Panc1 (cell line): ENCODE measurements around the gene FERMT3. TPM values are rescaled to one million over a fixed set of nuclear protein-coding genes. Genes with fewer than 3 reads are reported as not detected.
A peak's percentile ranks its signal among the peaks of the same experiment; 100 is the strongest.

Experiments
- ATAC-seq: fragments of 200-7000 bp; cut with Tn5 transposase; 2 replicates; pipeline ENCODE4 v1.9.1; 2020; ENCODE audit warnings: mild to moderate bottlenecking, moderate library complexity
- BruUV-seq: library from RNA; stranded (reverse); fragments of 400-500 nt; replicated peaks from 2 replicates; lab custom pipeline; 2021; lab: Mats Ljungman, UMichigan
- CTCF ChIA-PET: fragments of 300-600 bp; sonication (Branson Sonifier 250); formaldehyde crosslinking; loops from one replicate; lab custom pipeline; 2022; ENCODE audit warnings: antibody characterized with exemption; lab: Charles Lee
- POLR2A ChIA-PET: fragments of 300-600 bp; sonication (Branson Sonifier 250); formaldehyde crosslinking; loops from one replicate; lab custom pipeline; 2022; ENCODE audit warnings: antibody characterized with exemption; lab: Charles Lee
- DNase-seq: peaks from one replicate; pipeline ENCODE4 v3.0.0-alpha.2; 2010; ENCODE audit warnings: low read depth, low spot score
- H3K27ac ChIP-seq: 2 replicates; pipeline ENCODE4 v1.5.1; 2011; ENCODE audit warnings: mild to moderate bottlenecking, low read length, inconsistent platforms
- H3K27me3 ChIP-seq: fragments of 200-500 bp; sonication (Bioruptor generic); 2 replicates; pipeline ENCODE4 v1.6.0; 2014; ENCODE audit warnings: low read length, inconsistent platforms; ENCODE audit not compliant: control insufficient read depth, insufficient read depth
- H3K36me3 ChIP-seq: fragments of 200-500 bp; sonication (Bioruptor generic); 2 replicates; pipeline ENCODE4 v1.5.1; 2014; ENCODE audit warnings: inconsistent platforms, mild to moderate bottlenecking, low read length, moderate library complexity; ENCODE audit not compliant: control insufficient read depth, insufficient read depth
- H3K4me1 ChIP-seq: 2 replicates; pipeline ENCODE4 v1.5.1; 2011; ENCODE audit warnings: inconsistent platforms, mild to moderate bottlenecking, low read length, moderate library complexity; ENCODE audit not compliant: control insufficient read depth, insufficient read depth
- H3K4me3 ChIP-seq, 2 experiments: 2 replicates each; pipeline ENCODE4 v1.5.1; 2011 to 2012; ENCODE audit warnings: low read depth in 2 of 2, low read length in 2 of 2, mild to moderate bottlenecking in 2 of 2, inconsistent platforms in 1 of 2, moderate library complexity in 1 of 2
- H3K9me3 ChIP-seq: fragments of 200-500 bp; sonication (Bioruptor generic); 2 replicates; pipeline ENCODE4 v1.5.1; 2014; ENCODE audit warnings: low read depth, mild to moderate bottlenecking, inconsistent platforms, low read length, moderate library complexity; ENCODE audit not compliant: control insufficient read depth, insufficient read depth
- POLR2AphosphoS5 ChIP-seq: IDR thresholded peaks from 2 replicates; pipeline ENCODE4 v1.6.1; 2012; ENCODE audit warnings: mild to moderate bottlenecking, low read depth, low read length, moderate library complexity
- SIN3A ChIP-seq: IDR thresholded peaks from 2 replicates; pipeline ENCODE4 v1.6.1; 2012; ENCODE audit warnings: low read depth, mild to moderate bottlenecking, low read length, moderate library complexity, borderline replicate concordance; ENCODE audit not compliant: insufficient read depth
- TCF7L2 ChIP-seq: IDR thresholded peaks from 2 replicates; pipeline ENCODE4 v1.6.1; 2011; ENCODE audit warnings: mild to moderate bottlenecking, low read depth, low read length, inconsistent platforms
- in situ Hi-C: cut with HindIII; loops from 2 replicates; pipeline ENCODE4 v1.10.0; 2016; ENCODE audit warnings: low sequenced_read_pairs, low pct_unique_long_range_greater_than_20kb
- intact Hi-C: fragments of 100-400 bp; cut with micrococcal nuclease; formaldehyde crosslinking; loops from one replicate; pipeline ENCODE4 v1.10.0; 2022; ENCODE audit not compliant: unreplicated experiment
- total RNA-seq: library from RNA; stranded (reverse); gene quantifications from one replicate; pipeline ENCODE4 v1.2.1, GENCODE V29; 2021; ENCODE audit not compliant: unreplicated experiment
- TF ChIP-seq, protein P1 (sequence below), 2 experiments: IDR thresholded peaks; 2 replicates each; pipeline ENCODE4 v1.6.1; 2011 to 2012; ENCODE audit warnings: low read depth in 2 of 2, control low read depth in 1 of 2, low read length in 1 of 2, mild to moderate bottlenecking in 1 of 2, moderate library complexity in 1 of 2; ENCODE audit not compliant: insufficient read depth in 1 of 2
- TF ChIP-seq, protein P2 (sequence below): fragments of 450-650 bp; IDR thresholded peaks from 2 replicates; pipeline ENCODE4 v1.5.1; 2017; ENCODE audit warnings: mild to moderate bottlenecking

The FERMT3 gene
- total RNA-seq, 1 experiment from 2014 or later, result 2.9 TPM

DNA sequence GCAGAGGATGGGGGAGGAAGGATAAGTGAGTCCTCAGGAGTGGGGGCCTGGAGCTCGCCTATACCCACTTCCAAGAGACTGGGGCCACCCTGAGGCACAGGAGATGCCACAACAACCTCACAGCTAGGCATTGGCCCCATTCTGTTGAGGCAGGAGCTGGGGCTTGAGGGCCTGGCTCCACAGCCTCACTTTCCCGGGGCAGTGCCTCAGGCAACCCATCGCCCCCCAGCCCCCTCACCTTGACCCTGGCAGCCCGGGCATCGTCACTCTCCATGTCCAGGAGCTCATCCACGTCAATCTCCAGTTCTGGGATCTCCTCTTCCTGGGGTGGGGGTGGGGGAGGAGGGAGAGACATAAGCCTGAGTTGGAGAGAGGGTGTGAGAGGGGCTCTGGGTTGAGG, 38.4 kb downstream of the FERMT3 start:
- Histone ChIP-seq H3K4me3 (peak overlapping the region; percentile 85 to 95), H3K27me3 (no peaks in the 10 kb centered on the region), H3K27ac (peak overlapping the region; percentile 95), H3K9me3 (no peaks in the 10 kb centered on the region), H3K36me3 (peaks cover 3% of the 10 kb centered on the region; the same call in 1 of the 2 replicates), H3K4me1 (peaks cover 51% of the 10 kb centered on the region)
- in situ Hi-C loops, result no loop called here
- ATAC-seq (no peak), DNase-seq (no peak)
- intact Hi-C loops, result loop anchor here (10.0 kb wide), 1 partner anchor 60 kb away; the partner anchor contains the start of genes CATSPERZ and ESRRA
- no TSS peak for BruUV-seq
- TF ChIP-seq POLR2AphosphoS5 (no peak), SIN3A (no peak), TCF7L2 (no peak)
- TF ChIP-seq, protein P1, sequence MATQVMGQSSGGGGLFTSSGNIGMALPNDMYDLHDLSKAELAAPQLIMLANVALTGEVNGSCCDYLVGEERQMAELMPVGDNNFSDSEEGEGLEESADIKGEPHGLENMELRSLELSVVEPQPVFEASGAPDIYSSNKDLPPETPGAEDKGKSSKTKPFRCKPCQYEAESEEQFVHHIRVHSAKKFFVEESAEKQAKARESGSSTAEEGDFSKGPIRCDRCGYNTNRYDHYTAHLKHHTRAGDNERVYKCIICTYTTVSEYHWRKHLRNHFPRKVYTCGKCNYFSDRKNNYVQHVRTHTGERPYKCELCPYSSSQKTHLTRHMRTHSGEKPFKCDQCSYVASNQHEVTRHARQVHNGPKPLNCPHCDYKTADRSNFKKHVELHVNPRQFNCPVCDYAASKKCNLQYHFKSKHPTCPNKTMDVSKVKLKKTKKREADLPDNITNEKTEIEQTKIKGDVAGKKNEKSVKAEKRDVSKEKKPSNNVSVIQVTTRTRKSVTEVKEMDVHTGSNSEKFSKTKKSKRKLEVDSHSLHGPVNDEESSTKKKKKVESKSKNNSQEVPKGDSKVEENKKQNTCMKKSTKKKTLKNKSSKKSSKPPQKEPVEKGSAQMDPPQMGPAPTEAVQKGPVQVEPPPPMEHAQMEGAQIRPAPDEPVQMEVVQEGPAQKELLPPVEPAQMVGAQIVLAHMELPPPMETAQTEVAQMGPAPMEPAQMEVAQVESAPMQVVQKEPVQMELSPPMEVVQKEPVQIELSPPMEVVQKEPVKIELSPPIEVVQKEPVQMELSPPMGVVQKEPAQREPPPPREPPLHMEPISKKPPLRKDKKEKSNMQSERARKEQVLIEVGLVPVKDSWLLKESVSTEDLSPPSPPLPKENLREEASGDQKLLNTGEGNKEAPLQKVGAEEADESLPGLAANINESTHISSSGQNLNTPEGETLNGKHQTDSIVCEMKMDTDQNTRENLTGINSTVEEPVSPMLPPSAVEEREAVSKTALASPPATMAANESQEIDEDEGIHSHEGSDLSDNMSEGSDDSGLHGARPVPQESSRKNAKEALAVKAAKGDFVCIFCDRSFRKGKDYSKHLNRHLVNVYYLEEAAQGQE (IDR thresholded peaks at IDR 0.05; ENCODE audit: insufficient read depth in 1 of 2, low read depth in 2 of 2, low read length in 1 of 2), result no peak
- TF ChIP-seq, protein P2, sequence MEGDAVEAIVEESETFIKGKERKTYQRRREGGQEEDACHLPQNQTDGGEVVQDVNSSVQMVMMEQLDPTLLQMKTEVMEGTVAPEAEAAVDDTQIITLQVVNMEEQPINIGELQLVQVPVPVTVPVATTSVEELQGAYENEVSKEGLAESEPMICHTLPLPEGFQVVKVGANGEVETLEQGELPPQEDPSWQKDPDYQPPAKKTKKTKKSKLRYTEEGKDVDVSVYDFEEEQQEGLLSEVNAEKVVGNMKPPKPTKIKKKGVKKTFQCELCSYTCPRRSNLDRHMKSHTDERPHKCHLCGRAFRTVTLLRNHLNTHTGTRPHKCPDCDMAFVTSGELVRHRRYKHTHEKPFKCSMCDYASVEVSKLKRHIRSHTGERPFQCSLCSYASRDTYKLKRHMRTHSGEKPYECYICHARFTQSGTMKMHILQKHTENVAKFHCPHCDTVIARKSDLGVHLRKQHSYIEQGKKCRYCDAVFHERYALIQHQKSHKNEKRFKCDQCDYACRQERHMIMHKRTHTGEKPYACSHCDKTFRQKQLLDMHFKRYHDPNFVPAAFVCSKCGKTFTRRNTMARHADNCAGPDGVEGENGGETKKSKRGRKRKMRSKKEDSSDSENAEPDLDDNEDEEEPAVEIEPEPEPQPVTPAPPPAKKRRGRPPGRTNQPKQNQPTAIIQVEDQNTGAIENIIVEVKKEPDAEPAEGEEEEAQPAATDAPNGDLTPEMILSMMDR, result no peak
- ChIA-PET CTCF (no interaction called here), POLR2A (interaction anchor here (0.6 kb wide), 1 partner anchor 61 kb away, joined by 3 read pairs; no protein-coding TSS in a partner anchor)

DNA sequence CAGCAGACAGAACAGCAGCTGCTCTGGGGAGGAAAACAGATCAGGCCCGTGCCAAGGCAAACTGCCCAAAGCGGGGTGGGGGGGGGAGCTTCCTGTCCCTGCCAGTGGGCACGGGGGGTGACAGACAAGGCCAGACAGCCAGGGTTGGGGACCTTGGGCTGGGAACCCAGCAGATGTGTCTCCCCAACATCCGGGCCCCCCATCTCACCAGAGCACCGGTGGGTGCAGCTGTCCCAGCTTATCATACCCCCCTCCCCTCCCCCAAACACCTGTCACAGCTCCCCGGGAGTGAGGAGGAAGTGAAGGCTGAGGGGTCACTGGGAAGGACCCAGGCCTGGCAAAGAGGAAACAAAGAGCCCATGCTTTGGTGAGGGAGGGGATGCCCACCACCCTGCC, 38.9 kb downstream of the FERMT3 start:
- ATAC-seq, result no peak
- Histone ChIP-seq H3K27ac (peak overlapping the region; percentile 95), H3K4me1 (peaks cover 51% of the 10 kb centered on the region), H3K36me3 (peaks cover 3% of the 10 kb centered on the region; the same call in 1 of the 2 replicates), H3K9me3 (no peaks in the 10 kb centered on the region), H3K27me3 (no peaks in the 10 kb centered on the region), H3K4me3 (peak overlapping the region; percentile 85 to 95)
- no peak for TF ChIP-seq SIN3A
- no peak for TF ChIP-seq TCF7L2
- TF ChIP-seq, protein P2, result no peak
- TF ChIP-seq, protein P1 (IDR thresholded peaks at IDR 0.05; ENCODE audit: insufficient read depth in 1 of 2, low read depth in 2 of 2, low read length in 1 of 2), result no peak
- TF ChIP-seq POLR2AphosphoS5, result no peak; the same call in none of the 2 replicates
- in situ Hi-C loops, result no loop called here
- ChIA-PET CTCF (interaction anchor here (1.2 kb wide), 1 partner anchor 72 kb away, joined by 3 read pairs; the partner anchor contains the start of genes PRDX5 and TRMT112), POLR2A (interaction anchor here (0.6 kb wide), 1 partner anchor 61 kb away, joined by 3 read pairs; no protein-coding TSS in a partner anchor)
- BruUV-seq, result no TSS peak
- intact Hi-C loops, result loop anchor here (10.0 kb wide), 1 partner anchor 59 kb away; the partner anchor contains the start of genes CATSPERZ and ESRRA
- DNase-seq, result no peak
